Gastroesophageal sphincter (tissue), 3 donors: Measurements from ENCODE around the gene ITGA3.

Experiments
- CTCF ChIP-seq, 4 experiments: fragments of 200-600 bp in 2 of 4; fragments of 450-650 bp in 2 of 4; sonication (generic) in 1 of 4; IDR thresholded peaks; one replicate each; pipeline ENCODE4 v1.5.1; 2017 to 2019; ENCODE audit warnings: antibody characterized with exemption in 4 of 4, mild to moderate bottlenecking in 2 of 4, moderate library complexity in 2 of 4
- POLR2A ChIP-seq, 2 donors: fragments of 450-650 bp; IDR thresholded peaks; one replicate each; pipeline ENCODE4 v1.6.1; 2017; ENCODE audit warnings: antibody characterized with exemption in 2 of 2, mild to moderate bottlenecking in 2 of 2, moderate library complexity in 1 of 2
- POLR2AphosphoS5 ChIP-seq: sonication (generic); formaldehyde crosslinking; IDR thresholded peaks from one replicate; pipeline ENCODE4 v1.6.1; 2017; ENCODE audit warnings: antibody characterized with exemption

- no peak for TF ChIP-seq CTCF (IDR thresholded peaks at IDR 0.05)
- TF ChIP-seq POLR2AphosphoS5: no peak
- no peak for TF ChIP-seq POLR2A (IDR thresholded peaks at IDR 0.05)
Measured at GRCh38 chr17:50057521-50057991, 1.6 kb downstream of the ITGA3 start.
